Hypothalamus (tissue), 51 donors: ENCODE measurements around the gene BTBD9.

Experiments used
- DNase-seq, 51 donors: peaks; one replicate each; lab custom pipeline; 2025; lab: John Stamatoyannopoulos, UW

BTBD9 gene

GRCh38 chr6:38639498-38640215, at the start of gene BTBD9:
Gene BTBD9, minus strand, starts transcription at chr6:38639929.
- DNase-seq = peak; percentile 29 to 94 (median 81)

DNA sequence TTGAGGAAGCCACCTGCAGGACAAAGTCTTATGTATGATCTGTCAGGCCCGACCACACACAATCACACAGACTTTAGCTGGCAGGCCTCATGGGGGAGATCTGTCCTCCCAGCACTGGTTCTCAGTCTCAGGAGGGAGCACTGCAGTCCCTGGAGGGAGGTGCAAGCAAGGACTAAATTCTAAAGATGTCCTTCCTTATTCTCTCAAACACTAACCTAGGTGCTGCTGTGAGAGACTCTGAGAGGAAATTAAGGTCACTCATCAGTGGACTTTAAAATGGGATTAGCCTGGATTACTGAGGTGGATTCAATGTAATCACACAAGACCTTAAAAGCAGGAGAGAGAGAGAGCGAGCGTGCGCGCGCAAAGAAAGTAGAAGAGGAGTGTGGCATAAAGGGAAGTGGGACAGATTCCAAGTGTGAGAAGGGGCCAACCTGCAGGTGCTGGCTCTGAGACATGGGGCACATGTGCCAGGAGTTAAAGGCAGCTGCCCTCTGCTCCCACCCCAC, 48.9 kb upstream of the BTBD9 start:
- DNase-seq = peak in 5 of 51 donors; percentile 3 to 12 (median 10)

- no peak for DNase-seq
Measured at GRCh38 chr6:38687549-38687948, 47.8 kb upstream of the BTBD9 start.

GRCh38 chr6:38687043-38687353, 47.3 kb upstream of the BTBD9 start:
- no peak for DNase-seq

GRCh38 chr6:38686270-38687042, 46.7 kb upstream of the BTBD9 start:
- no peak for DNase-seq

DNA sequence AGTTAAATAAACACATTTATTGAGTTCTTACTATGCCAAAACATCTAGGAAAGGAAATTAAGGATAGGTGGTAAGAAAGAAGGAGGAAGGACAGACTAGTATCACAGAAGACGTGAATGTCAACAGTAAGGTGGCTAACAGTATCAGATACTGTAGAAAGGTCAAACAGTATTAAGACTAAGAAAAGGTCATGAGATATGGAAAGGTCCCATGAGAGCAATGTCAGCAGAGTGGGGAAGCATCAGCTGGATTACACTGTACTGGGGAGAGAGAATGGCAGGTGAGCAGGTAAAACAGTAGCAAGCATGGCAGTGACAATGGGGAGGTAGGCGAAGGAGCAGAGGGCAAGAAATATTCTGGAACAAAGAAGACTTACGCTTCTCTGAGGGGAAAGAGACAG, 45.2 kb upstream of the BTBD9 start:
- DNase-seq = no peak

DNA sequence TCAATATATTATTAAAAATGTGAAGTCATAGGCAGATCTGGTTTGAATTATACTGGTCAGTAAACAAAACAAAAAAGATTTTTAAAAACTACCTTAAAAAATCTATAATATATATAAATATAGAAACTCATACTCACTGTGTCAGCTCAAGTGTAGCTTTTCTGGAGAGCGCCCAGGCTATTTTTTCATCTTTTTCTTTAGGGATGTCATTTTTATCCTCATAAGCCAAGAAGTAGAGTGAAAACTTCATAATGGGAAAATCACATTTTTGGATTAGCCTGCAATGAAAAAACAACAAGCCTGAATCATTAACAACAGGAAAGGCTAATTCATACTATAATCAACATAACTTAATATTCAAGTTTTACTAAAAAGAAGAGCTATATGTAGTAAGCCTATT, 44.5 kb upstream of the BTBD9 start:
- no peak for DNase-seq

GRCh38 chr6:38681850-38682249, 42.1 kb upstream of the BTBD9 start:
- no peak for DNase-seq

DNA sequence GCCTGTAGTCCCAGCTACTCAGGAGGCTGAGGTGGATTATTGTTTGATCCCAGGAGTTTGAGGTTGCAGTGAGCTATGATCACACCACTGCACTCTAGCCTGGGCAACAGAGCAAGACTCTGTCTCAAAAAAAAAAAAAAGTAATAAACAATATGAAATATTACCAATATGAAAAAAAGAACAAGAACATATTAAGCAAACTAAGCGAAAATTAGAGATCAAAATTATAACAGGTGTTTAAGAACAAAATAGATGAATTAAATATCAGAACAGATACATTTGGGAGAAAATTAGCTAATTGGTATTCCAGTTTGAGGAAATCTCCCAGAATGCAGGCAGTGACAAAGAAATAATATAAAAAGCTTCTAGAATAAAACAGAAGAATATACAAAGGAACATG, 39.9 kb upstream of the BTBD9 start:
- DNase-seq = no peak

- DNase-seq = no peak
Measured at GRCh38 chr6:38678178-38678760, 38.5 kb upstream of the BTBD9 start.

- no peak for DNase-seq
Measured at GRCh38 chr6:38676974-38677544, 37.3 kb upstream of the BTBD9 start.

- no peak for DNase-seq
Measured at GRCh38 chr6:38676236-38676973, 36.7 kb upstream of the BTBD9 start.

- DNase-seq = no peak
Measured at GRCh38 chr6:38673397-38674165, 33.9 kb upstream of the BTBD9 start.

- DNase-seq = peak in 5 of 51 donors; percentile 1 to 34 (median 5)
Measured at GRCh38 chr6:38671885-38672467, 32.2 kb upstream of the BTBD9 start.

DNA sequence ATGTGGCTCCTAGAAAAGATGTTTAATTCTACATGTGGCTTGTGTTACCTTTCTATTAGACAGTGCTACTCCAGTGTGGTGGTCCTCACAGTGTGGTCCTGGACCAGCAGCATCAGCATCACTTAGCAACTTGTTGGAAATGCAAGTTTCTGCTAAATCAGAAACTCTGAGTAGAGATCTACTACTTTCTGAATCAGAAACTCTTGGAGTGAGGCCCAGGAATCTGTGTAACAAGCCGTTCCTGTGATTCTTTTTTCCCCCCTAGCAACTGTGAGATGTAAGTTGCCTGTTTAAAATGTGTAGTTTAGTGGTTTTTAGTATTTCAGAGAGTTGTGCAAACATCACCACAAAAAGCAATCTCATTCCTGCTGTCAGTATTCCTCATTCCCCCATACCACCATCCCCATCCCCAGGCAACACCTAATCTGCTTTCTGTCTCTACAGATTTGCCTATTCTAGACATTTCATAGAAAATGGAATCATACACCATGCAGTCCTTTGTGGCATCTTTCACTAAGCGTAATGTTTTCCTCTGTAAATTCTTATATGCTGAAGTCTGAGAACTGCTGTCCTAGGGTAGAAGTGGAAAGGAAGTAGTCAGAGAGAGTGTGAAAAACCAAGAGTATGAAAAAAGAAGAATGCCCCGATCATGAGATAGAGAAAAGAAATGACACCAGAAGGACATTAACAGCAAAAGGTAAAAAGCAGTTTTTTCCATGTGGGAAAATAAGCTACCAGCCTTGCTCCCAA, 18.9 kb upstream of the BTBD9 start:
- no peak for DNase-seq

DNA sequence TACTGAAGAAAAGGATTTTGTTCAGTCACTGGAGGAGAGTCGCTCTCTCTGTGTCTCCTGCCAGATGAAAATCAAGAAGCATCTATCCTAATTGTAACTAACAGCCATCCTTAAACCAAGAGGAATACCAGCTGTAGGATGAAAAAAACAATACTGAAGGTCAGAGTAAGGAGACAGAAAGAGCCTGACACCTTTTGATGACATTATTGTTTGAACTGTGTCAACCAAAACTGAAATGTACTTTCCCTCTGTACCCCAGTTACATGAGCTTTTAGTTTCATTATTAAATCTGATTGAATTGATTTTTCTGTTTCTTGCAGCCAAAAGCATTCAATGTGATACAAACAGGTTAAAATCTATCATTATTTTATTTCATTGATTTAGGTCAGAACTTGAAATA, 17.2 kb upstream of the BTBD9 start:
- no peak for DNase-seq

DNA sequence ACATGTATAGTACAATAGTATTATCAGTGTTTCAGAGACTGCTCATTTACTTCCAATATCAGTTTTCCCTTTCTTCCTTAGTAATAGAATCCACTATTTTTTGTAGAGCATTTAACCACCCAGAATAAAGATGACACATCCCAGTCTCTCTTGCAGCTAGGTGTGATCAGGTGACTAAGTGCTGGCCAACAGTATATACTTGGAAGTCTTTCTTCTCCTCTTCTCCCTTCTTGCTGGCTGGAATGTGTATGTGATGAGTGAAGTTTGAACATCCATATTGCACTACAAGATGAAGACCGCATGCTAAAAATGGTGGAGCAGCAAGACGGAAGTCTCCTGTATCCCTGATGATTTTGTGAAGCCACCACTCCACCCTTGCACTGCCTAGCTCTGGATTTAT, 14.5 kb upstream of the BTBD9 start:
- DNase-seq = no peak

- DNase-seq = no peak
Measured at GRCh38 chr6:38651121-38651784, 11.5 kb upstream of the BTBD9 start.
